Hypothalamus (tissue), 51 donors: ENCODE measurements around the gene GOLGA6L2.
"Not testable (repeated sequence)": the region's sequence is repeated elsewhere in the genome, so short reads cannot be mapped to it uniquely, and the experiment has no call there.

Experiments used
- DNase-seq, 51 donors: peaks; one replicate each; lab custom pipeline; 2025; lab: John Stamatoyannopoulos, UW

GOLGA6L2 gene

DNA sequence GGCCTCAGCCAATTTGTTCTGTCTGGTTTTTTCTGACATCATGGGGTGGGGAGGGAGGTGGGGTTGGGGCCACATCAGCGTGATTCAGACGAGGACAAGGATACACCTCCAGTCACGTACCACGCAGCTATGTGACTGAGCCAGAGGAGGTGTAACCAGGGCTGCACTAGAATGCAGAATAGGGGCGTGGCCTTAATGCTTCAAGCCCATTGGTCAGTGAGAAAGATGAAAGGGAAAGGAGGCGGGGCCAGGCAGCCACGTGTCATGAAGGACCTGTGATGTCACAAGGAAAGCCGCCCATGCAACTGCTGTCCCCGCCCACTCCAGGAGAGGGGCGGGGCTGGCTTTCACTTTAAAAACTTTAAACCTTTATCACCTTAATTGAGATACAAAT is at the start of gene GOLGA6L2:
Gene GOLGA6L2, minus strand, starts transcription at position 137 of the 394 bp plus-strand sequence. Its CDS starts 62 bp downstream, at position 75.
- no peak for DNase-seq

- no peak for DNase-seq
Measured at GRCh38 chr15:23484870-23485269, 37.8 kb upstream of the GOLGA6L2 start.

DNA sequence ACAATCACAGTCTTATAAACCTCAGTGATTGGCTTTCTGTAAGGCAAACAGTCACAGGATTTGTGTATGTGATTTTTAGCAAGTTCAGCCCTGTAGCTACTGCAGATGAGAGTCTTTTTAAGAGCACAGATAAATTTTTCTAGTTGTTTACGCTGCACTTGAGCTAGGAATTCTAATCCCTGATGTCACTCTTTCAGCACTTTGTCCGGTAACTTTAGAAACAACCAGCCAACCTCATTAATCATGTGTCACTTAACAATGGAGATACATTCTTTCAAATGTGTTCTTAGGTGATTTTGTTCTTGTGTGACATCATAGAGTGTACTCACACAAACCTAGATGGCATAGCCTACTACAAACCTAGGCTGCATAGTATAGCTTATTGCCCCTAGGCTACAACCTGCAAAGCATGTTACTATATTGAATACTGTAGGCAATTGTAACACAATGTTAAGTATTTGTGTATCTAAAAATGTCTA is 36.8 kb upstream of the GOLGA6L2 start:
- DNase-seq = no peak

DNA sequence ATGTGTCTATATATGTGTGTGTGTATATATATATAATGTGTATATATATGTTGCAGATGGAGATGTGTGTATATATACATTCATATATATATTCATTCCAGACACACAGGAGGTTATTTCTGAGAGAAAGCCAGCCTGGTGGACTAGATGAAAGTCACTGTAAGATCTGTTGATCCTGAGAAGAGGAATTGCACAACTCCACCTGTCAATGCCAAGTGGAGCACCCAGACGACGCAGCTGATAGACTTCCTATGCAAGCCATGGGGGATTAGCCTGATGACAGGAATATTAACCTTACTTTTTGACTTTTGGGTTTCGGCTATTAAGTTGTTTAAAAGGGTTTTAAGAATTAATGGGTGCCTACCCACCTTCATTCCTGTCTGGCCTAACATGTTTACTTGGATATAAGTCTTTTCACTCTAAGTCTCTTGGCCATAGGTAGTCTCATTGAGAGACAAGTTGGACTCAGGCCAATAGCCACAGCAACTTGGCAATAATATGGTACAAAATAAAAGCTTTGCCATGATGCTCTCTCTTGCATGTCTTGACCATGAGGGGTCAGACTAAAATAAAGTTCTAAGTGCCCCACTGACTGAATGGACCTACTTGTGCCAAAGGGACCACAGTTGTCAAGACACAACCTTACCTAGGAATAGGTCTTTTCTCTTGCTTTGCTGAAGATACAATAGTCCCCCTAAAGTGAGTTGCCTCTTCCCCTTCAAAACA is 35.9 kb upstream of the GOLGA6L2 start:
- no peak for DNase-seq

GRCh38 chr15:23482228-23482627 is 35.2 kb upstream of the GOLGA6L2 start:
- no peak for DNase-seq

GRCh38 chr15:23477920-23478319 is 30.9 kb upstream of the GOLGA6L2 start:
- no peak for DNase-seq

- DNase-seq = peak in 2 of 51 donors; percentile 3 to 4
Measured at GRCh38 chr15:23472678-23473077, 25.6 kb upstream of the GOLGA6L2 start.

DNA sequence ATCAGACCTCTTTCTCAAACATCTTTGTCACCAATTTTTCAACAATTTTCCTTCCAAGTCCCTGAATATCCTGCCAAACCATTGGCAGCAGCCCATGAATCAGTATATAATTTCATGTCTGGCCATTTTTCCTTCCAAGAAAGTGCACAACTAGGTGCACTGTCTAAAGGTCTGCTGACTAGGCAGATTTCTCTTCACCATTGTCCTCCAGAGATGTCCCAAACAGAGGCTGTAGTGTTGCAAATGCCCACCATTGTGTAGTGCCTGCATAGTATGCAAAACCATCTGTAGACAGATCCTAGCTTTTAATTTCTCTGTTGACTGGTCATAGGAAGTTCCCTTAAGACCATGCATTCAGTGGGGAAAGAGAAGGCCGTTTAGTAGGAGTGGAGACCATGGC is 25.0 kb upstream of the GOLGA6L2 start:
- DNase-seq = no peak

GRCh38 chr15:23467110-23467600 is 20.1 kb upstream of the GOLGA6L2 start:
- peak in 1 of 51 donors; percentile 15 for DNase-seq

GRCh38 chr15:23457890-23458289 is 10.8 kb upstream of the GOLGA6L2 start:
- no peak for DNase-seq

DNA sequence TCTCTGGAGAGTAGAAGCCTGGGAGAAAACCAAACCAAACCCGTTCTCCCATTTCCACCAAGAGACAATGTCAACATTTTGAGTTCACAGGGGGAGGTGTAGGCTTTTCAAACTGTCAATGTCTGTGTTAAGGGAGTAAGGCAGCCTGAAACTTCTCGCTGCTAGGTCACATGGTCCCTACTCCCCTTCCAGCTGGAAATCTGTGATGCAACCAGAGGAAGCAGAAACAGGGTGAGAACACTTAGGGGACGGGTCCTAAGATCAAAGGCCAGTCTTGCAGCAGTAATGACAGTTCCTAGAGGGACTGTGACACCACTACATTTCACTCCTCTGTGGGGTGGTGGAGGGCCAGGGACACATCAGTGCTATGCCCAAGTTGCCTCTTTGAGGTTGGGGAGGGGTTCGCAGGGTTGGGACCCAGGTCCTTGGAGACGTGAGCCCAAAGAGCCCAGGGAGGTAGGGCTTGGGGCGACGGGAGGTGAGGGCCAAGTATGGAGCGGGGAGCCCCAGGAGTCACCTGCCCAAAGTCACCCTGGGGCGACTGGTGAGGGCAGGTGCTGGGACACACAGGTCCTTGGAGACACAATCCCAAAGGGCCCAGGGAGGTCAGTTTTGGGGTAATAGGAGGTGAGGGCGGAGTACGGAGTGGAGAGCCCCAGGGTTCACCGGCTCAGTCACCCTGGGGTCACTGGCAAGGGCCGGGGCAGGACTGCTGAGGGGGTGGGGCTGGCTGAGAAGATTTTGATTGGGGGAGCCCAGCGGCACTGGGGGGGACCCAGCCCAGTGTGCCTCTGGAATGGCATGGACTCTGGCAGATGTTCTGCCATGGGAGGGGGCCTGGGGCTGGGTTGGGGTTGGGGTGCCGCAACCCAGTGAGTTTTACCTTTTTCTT is 582 bp downstream of the GOLGA6L2 start:
- no peak for DNase-seq

DNA sequence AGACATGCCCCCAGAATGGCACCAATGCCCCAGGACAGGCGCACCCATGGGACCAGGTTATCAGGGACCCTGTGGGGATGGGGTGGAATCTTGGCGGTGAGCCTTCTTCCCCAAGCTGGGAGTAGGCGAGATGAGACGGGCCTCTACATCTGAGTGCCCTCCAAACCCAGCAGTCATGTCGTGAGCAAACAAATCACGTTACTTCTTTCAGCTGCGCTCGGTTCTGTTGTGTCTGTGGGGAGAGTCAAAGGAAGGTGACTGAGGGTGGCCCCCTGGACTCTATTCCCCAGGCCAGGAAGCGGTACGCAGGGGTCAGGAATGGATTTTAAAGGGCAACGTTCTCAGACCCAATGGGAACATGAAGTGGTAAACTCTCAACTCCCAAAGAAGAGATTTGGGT is 2.8 kb downstream of the GOLGA6L2 start:
- no peak for DNase-seq

DNA sequence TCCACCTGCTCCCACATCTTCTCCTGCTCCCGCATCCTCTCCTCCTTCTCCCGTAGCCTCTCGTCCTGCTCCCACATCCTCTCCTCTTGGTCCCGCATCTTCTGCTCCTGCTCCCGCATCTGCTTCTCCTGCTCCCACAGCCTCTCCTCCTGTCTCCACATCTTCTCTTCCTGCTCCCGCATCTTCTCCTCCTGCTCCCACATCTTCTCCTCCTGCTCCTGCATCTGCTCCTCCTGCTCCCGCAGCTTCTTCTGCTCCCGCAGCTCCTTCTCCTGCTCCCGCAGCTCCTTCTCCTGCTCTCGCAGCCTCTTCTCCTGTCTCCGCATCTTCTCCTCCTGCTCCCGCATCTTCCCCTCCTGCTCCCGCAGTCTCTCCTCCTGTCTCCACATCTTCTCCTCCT is 5.8 kb downstream of the GOLGA6L2 start:
- no peak for DNase-seq

DNA sequence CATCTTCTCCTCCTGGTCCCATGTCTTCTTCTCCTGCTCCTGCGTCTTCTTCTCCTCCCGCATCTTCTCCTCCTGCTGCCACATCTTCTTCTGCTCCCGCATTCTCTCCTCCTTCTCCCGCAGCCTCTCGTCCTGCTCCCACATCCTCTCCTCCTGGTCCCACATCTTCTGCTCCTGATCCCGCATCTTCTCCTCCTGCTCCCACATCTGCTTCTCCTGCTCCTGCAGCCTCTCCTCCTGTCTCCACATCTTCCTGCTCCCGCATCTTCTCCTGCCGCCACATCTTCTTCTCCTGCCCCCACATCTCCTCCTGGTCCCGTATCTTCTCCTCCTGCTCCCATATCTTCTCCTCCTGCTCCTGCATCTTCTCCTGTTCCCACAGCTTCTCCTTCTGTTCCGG is 6.4 kb downstream of the GOLGA6L2 start:
- DNase-seq = no peak

DNA sequence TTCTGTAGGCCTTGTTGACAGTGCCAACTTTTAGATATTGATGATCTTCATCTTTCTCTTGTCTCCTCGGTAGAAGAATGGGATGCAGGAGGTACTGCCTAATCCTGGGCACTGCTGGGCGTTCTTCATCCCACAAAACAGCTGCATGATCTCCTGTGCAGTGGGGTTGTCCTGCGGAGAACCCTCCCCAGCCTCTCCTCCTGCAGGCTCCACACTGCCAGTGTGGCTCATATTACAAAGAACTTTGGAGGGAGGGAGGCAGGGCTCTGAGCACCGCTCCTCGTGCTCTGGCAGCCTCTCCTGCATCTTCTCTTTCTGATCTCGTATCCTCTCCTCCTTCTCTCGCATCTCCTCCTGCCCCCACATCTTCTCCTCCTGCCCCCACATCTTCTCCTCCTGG is 7.5 kb downstream of the GOLGA6L2 start:
- no peak for DNase-seq

DNA sequence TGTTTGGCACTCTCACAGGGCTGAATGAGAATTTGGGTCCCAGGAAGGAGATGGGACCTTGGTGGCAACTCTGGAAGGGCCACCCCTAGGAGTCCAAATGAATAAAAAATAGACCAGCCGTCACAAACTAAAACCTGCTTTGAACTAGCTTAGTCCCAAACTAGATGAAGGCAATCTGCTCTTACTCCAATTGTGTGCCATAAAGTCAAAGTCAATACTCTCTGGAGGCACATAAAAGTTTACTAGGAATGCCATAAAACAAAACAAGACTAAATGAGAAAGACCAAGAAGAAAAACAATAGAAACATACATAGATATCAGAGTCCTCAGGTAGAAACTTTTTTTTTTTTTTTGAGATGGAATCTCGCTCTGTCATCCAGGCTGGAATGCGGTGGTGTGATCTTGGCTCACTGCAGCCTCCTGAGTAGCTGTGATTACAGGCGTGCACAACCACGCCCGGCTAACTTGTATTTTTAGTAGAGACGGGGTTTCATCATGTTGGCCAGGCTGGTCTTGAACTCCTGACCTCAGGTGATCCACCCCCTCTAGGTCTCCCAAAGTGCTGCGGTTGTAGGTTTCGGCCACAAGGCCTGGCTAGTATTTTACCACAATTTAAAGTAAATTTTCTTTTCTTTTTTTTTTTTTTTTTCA is 8.1 kb downstream of the GOLGA6L2 start:
- no peak for DNase-seq

DNA sequence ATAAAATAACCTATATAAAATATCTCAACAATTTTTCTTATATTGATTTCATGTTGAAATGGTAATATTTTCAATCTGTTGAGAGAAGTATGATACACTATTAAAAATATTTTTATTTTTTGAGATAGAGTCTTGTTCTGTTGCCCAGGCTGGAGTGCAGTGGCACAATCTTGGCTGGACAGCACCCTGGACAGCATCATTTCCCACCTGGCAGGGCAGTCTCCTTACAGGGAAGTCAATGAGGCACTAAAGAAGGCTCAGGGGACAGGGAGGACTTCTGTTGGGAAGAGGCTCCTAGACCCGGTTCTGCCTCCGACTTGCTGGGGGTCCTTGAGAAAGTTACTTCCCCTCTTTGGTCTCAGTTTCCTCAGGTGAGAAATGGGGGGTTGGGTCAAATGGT is 9.4 kb downstream of the GOLGA6L2 start:
- no peak for DNase-seq

DNA sequence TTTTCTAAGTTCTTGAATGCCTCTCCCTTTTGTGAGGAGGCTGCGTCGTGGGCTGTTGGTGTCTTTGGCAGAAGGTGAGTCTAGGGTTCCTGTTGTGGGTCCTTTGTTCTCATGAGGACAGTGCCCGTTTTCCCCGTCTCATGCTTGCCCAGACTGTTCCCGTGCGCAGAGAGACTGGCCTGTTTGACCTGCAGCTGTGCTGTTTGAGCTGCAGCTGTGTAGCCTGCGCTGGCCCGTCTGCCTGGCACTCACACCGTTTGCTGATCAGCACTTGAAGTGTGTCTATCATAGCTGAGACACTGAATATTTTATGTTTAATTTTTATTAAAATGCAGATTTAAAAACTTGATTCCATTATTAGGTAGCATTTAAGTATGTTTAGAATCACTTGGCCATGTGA is 9.9 kb downstream of the GOLGA6L2 start:
- no peak for DNase-seq

- no peak for DNase-seq
Measured at GRCh38 chr15:23436421-23436820, 10.6 kb downstream of the GOLGA6L2 start.

DNA sequence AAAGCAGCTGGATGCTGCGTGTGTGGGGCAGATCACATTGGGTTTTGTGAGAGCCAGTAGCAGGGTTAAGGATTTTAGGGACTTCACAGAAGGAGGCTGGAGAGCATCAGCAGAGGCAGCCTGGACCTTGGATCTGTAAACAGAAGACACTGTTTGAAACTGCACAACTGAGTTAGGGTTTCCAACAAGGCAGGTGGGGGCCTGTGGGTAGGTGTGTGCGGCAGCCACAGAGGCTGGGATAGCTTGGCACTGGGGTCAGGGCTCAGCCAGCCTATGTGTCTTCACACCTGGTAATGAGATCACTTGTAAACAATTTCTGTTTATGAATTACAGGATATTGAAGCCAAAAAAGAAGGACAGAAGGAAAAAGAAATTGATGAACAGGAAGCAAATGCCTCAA is 12.3 kb downstream of the GOLGA6L2 start:
- DNase-seq = not testable (repeated sequence)

GRCh38 chr15:23425327-23425726 is 21.7 kb downstream of the GOLGA6L2 start:
- not testable (repeated sequence) for DNase-seq
